Measurements from ENCODE around the gene SLC16A8. TPM values are rescaled to one million over a fixed set of nuclear protein-coding genes. Genes with fewer than 3 reads are reported as not detected.
"Not testable (repeated sequence)": the region's sequence is repeated elsewhere in the genome, so short reads cannot be mapped to it uniquely, and the experiment has no call there.

SLC16A8 gene, protein sequence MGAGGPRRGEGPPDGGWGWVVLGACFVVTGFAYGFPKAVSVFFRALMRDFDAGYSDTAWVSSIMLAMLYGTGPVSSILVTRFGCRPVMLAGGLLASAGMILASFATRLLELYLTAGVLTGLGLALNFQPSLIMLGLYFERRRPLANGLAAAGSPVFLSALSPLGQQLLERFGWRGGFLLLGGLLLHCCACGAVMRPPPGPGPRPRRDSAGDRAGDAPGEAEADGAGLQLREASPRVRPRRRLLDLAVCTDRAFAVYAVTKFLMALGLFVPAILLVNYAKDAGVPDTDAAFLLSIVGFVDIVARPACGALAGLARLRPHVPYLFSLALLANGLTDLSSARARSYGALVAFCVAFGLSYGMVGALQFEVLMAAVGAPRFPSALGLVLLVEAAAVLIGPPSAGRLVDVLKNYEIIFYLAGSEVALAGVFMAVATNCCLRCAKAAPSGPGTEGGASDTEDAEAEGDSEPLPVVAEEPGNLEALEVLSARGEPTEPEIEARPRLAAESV
- not detected for total RNA-seq
- long read RNA-seq = 0 reads

DNA sequence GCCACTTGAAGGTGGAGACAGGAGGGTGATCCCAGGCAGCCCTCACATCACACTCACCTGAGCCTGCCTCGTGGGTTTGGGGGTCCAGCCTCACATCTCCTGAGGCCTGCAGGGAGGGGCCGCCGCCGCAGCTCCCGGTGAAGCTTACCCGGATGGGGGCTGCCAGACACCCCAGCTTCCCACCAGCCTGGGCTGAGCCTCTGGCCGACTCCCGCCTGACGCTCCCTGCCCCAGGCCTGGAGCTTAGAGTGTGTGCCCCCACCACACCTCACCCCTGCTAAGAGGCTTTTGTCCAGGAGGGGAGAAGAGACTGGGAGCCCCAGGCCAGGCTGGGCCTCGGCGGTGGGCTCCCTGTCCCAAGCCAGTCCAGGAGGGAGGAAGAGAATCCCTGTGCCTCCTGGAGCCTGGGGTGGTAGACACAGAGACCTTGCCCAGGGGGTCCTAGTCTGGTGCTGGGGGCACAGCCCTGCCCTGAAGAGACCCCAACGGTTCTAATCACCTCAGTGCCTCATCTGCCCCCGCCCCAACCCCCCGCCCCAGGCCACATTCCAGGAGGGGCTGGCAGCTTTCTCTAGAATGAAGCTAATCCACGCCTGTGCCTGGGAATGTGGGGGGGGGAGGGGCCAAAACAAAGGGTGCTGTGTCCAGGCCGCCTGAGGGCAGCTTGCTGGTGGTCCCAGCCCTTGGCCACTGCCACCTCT, at the start of gene SLC16A8:
TSS of gene SLC16A8 (minus strand) at position 254 of the 701 bp plus-strand sequence. CDS start 1,311 bp downstream, outside the sequence.
- DNase-seq = no peak
- ATAC-seq = no peak
- intact Hi-C loops (cut with micrococcal nuclease) = no loop called here

DNA sequence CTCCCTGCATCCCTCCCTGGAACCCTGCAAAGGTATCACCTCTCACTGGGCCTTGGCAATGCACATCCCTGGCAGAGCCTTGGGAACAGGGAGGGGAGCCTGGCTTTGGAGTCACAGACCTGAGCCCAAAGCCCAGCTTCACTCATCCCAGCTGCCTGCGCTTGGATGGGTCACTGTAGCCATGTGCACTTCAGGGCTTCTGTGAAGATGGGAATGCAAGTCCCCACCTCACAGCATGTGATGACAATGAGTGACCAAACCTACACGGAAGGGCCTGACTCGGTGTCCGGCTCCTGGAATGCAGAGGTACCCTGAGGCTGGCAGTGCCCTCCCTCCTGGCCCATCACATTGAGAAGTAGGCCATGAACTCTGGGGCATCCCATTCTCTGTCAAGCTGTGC, 49.3 kb upstream of the SLC16A8 start:
- intact Hi-C loops (cut with micrococcal nuclease) = no loop called here

DNA sequence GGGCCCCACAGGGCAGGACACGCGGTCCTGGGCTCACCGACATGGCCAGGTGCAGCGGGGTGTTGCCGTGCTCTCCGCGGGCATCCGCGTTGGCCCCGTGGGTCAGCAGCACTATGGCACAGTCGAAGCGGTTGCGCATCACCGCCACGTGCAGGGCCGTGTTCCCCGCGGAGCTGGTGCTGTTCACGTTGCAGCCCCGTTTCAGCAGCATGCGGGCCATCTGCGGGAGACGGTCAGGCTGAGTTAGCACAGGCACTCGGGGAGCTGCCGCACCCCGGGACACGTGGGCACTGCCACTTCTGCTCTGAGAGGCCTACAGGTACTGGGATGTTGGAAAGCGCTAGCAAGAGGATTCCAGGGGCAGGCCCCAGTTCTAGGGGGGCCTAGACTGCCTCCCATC, 48.8 kb upstream of the SLC16A8 start:
- ATAC-seq = no peak
- DNase-seq = no peak
- intact Hi-C loops (cut with micrococcal nuclease) = no loop called here

More for the DNA sequence above, 49.3 kb upstream of the SLC16A8 start:
- DNase-seq (no peak), ATAC-seq (no peak)

DNA sequence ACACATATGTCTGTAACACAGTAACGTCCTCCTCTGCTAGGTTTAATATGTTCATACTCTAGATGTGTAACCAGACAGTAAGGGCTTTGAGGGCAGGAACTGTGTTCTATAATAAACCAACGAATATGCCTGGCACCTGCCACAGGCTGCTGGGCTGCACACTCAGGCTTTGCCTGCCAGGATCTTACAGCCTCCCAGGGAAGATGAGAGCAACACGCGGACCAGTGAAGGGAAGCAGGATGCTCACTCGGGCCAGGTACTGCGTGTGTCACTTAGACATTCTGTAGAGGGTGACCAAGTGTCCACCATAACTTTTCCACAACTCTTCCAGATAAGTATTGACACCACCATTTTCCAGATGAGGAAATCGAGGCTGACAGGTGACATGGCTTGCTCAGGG, 48.2 kb upstream of the SLC16A8 start:
- intact Hi-C loops (cut with micrococcal nuclease) = no loop called here
- DNase-seq = no peak
- ATAC-seq = no peak

DNA sequence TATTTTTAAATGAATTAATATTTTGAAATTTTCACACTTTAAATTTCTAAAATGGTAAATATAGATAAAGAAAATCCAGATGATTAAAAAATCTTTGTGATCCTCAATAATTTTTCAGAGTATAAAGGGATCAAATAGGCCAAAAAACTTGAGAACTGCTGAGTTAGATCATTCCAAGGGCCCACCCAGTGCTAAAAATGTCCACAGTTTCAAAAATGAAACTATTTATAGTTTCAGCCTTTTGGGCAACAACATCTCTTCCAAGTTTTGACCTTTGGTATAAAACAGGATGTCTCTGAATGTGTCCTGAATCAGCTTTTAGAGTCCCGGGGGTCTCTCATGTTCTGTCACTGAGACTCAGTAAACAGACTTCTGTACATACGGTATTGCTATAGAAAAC, 47.4 kb upstream of the SLC16A8 start:
- no peak for ATAC-seq
- no peak for DNase-seq
- intact Hi-C loops (cut with micrococcal nuclease) = no loop called here

DNA sequence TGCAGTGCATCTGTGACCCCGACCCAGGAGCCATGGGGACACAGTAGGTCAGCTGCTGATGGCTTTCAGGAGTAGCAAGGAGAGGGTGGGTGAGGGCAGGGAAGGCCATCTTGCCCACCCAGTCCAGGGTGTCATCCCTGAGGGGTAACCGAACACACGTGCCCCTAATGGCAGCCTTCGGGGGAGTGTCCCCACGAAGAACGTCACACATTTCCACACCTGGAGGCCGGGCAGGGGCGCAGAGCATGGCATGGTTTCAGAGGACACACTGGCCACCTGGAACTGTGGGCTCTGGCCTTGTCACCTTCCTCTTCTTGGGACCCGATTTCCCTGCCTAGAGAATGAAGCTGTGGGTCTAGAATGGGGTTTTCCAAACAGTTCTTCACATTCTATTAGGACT, 45.9 kb upstream of the SLC16A8 start:
- intact Hi-C loops (cut with micrococcal nuclease) = no loop called here
- ATAC-seq (no peak), DNase-seq (no peak)

DNA sequence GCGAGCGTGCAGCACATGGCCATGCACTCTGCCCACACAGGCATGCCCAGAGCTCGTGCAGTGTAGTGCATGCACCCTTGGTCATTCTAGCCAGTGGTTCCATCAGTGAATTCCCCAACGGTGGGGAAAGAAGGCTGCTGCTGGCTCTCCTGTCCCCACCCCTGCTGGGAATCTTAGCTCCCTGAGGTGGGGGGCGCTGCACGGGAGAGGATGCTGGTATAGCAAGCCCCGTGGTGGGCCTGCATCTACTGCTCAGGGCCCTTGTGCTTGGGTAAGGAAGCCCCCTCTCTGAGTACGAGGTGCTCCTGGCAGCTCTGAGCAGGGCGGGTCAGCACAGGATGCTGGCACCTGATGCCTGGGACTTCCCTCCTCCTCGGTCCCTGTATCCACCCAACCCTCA, 45.0 kb upstream of the SLC16A8 start:
- ATAC-seq (no peak), DNase-seq (no peak)
- intact Hi-C loops (cut with micrococcal nuclease) = no loop called here

DNA sequence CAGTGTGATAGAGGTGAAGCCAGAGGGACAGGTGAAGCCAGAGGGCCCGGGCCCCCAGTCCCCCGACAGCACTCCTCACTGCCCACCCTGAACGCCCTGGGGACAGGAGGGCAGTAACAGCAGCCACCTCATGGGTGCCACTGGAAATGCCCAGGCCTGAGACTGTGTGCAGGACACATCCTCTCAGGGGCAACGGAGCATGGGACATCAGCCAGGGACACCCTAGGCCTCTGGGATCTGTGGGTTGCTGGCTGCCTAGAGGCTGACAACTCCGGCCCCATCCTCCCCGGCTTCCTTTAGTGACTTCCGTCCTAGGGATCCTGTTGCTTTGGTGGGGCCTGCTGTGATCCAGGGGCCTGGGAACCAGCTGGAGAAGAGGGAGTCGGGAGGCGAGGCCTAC, 43.9 kb upstream of the SLC16A8 start:
- DNase-seq = no peak
- no peak for ATAC-seq
- intact Hi-C loops (cut with micrococcal nuclease) = no loop called here

DNA sequence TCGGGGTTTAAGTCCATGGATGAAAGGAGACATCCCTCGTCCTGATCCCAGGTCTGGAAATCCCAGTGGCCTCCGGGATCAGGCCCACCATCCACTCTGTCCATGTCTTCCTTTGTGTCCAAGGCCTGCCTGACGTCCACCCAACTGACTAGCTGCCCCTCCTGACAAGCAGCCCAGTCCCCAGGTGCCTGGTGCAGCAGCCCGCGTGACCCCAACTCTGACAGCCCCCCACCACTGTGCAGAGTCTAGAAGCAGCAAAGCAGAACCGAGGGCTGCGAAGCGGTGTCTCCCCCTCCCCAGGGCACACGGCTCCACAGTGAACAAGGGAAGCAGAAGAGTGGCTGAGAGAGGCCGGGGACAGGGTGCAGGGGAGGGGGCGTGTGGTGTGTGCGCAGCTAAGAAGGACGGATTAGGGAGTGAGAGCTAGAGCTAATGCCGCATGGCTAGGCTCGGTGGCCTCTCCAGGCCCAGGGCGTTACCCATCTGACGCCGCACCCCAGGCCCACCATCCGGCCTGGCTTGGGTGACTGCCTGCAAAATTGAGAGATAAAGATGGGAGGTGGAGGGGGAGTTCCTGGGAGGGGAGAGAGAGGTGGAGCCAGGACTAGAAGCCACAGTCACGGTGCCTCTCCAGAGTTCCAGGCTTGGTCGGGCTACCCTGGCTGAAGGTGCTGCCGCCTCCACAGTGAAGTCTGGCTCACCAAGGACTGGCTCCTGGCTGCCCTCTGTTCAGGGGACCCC, 43.1 kb upstream of the SLC16A8 start:
- DNase-seq = no peak
- intact Hi-C loops (cut with micrococcal nuclease) = no loop called here
- ATAC-seq = no peak

DNA sequence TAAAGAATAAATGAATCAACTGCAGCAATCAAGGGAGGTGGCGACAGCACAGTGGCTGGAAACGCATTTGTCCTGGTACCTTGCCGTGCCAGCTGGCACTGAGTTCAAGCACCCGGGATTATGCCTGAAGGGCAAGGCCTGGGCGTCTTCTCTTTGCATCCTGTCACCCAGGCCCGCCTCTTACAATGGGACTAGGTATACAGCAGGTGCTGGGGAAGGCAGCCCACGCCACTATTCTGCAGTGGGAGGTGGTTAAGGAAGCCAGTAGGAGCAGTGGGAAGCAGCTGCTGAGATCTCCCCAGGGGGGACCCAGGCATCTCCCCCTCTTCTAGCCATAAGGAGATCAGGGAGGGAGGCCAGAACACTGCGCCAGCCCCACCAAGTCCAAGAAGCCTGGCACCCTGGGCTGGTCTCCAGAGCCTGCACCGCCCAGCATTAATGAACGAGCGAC, 41.8 kb upstream of the SLC16A8 start:
- intact Hi-C loops (cut with micrococcal nuclease) = no loop called here
- peak; percentile 51 for ATAC-seq
- peak; percentile 65 for DNase-seq

DNA sequence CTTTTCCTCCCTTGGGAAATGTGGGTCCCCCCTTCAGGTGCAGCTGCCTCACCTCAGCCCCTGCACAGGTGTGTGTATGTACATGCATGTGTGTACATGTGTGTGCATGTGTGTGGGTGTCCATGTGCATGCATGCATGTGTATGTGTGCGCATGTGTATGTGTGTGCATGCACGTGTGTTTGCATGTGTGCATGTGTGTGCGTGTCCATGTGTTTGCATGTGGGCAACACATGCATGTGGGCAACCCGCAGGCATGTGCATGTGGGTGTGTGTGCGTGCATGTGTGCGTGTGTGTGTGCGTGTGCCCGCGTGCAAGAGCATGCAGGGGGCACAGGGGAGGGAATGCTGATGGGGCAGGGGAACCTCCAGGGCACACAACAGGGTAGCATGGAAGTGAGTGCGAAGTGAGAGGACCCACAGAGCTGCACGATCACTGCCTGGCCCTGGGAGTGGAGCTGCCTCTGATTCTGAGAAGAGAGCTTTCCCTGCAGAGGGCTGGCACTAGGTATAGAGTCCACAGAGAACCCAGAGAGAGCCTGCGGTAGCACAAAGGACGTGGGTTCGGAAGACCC, 41.1 kb upstream of the SLC16A8 start:
- intact Hi-C loops (cut with micrococcal nuclease) = no loop called here
- no peak for DNase-seq
- no peak for ATAC-seq

DNA sequence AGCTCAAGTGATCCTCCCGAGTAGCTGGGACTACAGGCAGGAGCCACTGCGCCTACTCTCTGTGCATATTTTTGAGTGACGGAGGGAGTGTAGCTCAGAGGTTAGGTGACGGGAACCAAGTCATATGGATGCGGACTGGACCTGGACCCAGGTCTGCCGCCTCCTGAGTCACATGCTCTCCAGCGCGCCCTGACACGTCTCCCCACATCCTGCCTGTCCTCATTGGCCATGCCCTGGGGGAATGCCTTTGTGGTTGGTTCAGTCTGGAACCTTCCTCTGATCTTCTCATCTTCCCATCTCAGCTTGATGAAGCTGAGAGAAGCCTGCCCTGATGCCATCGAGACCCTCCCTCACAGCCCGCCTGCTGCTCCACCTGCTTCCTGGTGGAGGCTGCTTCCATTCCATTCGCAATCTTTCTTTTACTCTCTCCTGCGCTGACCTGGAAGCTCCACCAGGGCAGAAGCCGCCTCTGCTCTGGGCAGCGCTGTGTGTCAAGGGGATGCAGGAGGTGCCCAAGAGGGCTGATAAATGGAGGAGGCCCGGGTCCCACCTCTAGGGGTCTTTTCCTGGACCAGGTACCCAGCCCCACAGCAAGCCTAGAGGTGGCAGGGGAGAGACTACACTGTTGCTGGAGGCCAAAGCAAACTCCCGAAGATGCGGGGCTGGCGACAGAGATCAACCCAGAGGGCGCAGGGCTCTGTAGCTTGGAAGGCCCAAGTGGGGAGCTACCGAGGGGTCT, 40.4 kb upstream of the SLC16A8 start:
- ATAC-seq = no peak
- intact Hi-C loops (cut with micrococcal nuclease) = no loop called here
- no peak for DNase-seq

DNA sequence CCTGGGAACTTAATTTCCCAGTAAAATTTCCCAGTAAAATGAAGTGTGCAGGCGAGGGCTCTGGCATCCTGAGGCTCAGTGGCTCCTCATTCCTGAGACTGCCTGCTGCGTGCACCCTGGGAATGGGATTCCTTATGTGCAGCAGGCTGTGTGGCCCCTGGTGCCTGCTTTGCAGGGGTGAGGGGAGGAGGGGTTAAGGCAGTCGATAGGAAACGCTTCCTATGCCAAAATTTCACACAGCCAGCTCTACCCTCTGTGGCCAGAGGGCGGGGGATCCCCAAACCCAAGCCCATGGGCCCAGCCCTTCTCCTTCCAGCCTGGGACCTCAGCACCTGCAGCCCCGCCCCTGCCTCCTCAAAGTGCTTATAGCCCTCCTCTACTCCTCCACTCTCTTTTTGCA, 38.6 kb upstream of the SLC16A8 start:
- ATAC-seq (no peak), DNase-seq (no peak)
- intact Hi-C loops (cut with micrococcal nuclease) = no loop called here

DNA sequence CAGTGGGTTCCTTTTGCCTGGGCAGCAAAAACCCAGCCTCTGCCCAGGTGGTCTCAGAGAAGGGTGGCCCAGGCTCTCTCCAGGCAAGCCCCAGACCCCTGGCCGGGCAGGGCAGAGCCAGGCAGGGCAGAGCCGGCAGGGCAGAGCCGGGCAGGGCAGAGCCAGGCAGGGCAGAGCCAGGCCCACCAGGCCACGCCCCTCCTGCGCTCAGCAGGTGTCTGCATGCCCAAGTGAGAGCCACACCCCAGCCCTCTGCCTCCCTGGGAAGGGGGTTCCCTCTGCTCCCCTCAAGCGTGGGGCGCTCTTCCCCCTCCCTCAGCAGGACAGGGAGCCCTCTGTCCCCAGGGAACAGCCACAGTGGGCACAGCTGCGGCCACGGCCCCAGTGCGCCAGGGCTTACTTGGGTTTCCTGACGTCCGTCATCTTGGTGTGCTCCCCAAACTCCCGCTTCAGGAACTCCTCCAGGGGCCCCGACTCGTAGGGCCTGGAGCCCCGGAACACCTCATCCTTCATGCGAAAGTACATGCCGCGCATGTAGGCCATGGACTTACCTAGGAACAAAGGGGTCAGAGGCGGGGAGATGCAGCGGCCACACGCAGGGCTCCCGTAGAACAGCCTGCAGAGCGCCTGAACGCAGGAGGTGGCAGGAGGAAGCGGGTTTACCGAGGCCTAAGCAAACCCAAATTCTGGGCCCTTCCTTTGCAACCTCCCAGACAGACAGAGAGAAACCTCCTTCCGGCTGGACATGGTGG, 36.6 kb upstream of the SLC16A8 start:
- intact Hi-C loops (cut with micrococcal nuclease) = no loop called here
- no peak for DNase-seq
- ATAC-seq = no peak

DNA sequence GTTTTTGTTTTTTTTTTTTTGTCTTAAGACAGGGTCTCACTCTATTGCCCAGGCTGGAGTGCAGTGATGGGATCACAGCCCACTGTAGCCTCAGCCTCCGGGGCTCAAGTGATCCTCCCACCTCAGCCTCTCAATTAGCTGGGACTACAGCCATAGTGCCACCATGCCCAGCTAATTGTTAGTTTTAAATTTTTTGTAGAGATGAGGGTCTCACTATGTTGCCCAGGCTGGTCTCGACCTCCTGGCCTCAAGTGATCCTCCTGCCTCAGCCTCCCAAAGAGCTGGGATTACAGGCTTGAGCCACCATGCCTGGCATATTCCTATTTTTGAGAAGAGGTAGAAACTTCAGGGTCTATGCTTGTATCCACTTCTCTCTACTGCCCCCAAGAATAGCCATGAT, 34.8 kb upstream of the SLC16A8 start:
- ATAC-seq; intact Hi-C loops (cut with micrococcal nuclease); DNase-seq: not testable (repeated sequence)

DNA sequence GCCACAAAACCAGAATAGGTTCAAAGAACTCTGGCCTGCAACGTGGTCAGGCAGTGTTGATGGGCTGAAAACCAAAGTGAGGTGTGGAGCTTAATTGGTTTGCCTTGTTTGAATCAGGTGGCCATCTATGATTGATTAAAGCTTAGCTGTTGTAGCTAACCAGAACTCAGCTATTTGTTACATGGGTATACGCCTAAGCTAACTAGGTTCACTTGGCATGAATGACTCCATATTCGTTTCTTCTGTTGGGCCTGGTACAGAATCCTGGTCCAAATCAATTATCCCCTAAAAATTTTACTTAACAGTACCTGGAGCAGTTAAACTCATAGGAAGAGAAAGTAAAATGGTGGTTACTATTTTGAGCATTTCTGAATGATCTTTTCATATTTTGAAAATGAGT, 34.2 kb upstream of the SLC16A8 start:
- intact Hi-C loops (cut with micrococcal nuclease) = no loop called here
- ATAC-seq (no peak), DNase-seq (no peak)

DNA sequence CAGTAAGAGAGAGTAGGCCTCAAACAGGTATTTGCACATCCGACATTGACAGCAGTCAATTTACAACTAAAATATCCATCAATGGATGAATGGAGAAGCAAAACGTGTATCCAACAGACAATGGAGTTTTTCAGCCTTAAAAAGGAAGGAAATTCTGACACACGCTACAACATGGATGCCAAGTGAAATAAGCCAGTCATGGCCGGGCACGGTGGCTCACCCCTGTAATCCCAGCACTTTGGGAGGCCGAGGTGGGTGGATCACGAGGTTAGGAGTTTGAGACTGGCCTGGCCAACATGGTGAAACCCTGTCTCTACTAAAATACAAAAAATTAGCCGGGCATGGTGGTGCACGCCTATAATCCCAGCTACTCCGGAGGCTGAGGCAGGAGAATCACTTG, 33.6 kb upstream of the SLC16A8 start:
- intact Hi-C loops (cut with micrococcal nuclease); DNase-seq; ATAC-seq: not testable (repeated sequence)
